Measurements from ENCODE around the gene PAQR4. TPM values are rescaled to one million over a fixed set of nuclear protein-coding genes. Genes with fewer than 3 reads are reported as not detected.
"Not testable (repeated sequence)": the region's sequence is repeated elsewhere in the genome, so short reads cannot be mapped to it uniquely, and the experiment has no call there.

PAQR4 gene
- polyA plus RNA-seq, 2 donors: 9.6 to 18.8 TPM

- no peak overlapping the region for H3K27ac ChIP-seq (ENCODE audit: low read depth in 2 of 2, low read length in 1 of 2)
- no peaks in the 10 kb centered on the region for H3K4me1 ChIP-seq (ENCODE audit: control insufficient read depth in 2 of 2, insufficient read depth in 2 of 2, low read length in 1 of 2)
- 58 to 62% methylated on average over 2 of the region's 2 CpGs for WGBS, 2 donors
- H3K9me3 ChIP-seq (ENCODE audit: control insufficient read depth in 2 of 2, insufficient read depth in 1 of 2, low read depth in 1 of 2, low read length in 1 of 2): no peaks in the 10 kb centered on the region
- no peak overlapping the region for H3K4me3 ChIP-seq (ENCODE audit: low read depth in 1 of 2, low read length in 2 of 2)
- H3K36me3 ChIP-seq (ENCODE audit: control insufficient read depth in 2 of 2, insufficient read depth in 2 of 2, low read length in 1 of 2): peaks cover 10 to 37% of the 10 kb centered on the region in 2 donors
- no peaks in the 10 kb centered on the region for H3K27me3 ChIP-seq (ENCODE audit: control insufficient read depth in 1 of 2, insufficient read depth in 2 of 2, low read length in 2 of 2)
These were observed 29.2 kb upstream of the PAQR4 start for GRCh38 chr16:2939968-2940367.

DNA sequence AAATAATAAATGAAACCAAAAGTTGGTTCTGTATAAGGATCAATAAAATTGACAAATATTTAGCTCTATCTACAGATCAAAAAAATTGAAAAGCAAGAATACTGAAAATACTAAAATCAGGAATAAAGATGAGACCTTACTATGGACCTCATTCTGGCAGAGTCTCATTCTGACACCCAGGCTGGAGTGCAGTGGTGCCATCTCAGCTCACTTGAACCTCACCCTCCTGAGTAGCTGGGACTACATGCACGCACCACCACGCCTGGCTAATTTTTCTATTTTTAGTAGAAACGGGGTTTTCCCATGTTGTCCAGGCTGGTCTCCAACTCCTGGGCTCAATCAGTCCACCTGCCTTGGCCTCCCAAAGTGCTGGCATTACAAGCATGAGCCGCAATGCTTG is 27.1 kb upstream of the PAQR4 start:
- Histone ChIP-seq H3K4me1 (ENCODE audit: control insufficient read depth in 2 of 2, insufficient read depth in 2 of 2, low read length in 1 of 2) (no peaks in the 10 kb centered on the region), H3K36me3 (ENCODE audit: control insufficient read depth in 2 of 2, insufficient read depth in 2 of 2, low read length in 1 of 2) (peaks cover 10 to 22% of the 10 kb centered on the region in 2 donors), H3K27ac (ENCODE audit: low read depth in 2 of 2, low read length in 1 of 2) (no peak overlapping the region), H3K27me3 (ENCODE audit: control insufficient read depth in 1 of 2, insufficient read depth in 2 of 2, low read length in 2 of 2) (no peaks in the 10 kb centered on the region), H3K4me3 (ENCODE audit: low read depth in 1 of 2, low read length in 2 of 2) (no peak overlapping the region), H3K9me3 (ENCODE audit: control insufficient read depth in 2 of 2, insufficient read depth in 1 of 2, low read depth in 1 of 2, low read length in 1 of 2) (no peaks in the 10 kb centered on the region)
- WGBS, 2 donors: 74 to 76% methylated on average over 4 of the region's 4 CpGs

GRCh38 chr16:2943716-2944115 is 25.4 kb upstream of the PAQR4 start:
- not testable (repeated sequence) for H3K27me3 ChIP-seq (ENCODE audit: control insufficient read depth in 1 of 2, insufficient read depth in 2 of 2, low read length in 2 of 2); H3K9me3 ChIP-seq (ENCODE audit: control insufficient read depth in 2 of 2, insufficient read depth in 1 of 2, low read depth in 1 of 2, low read length in 1 of 2); H3K27ac ChIP-seq (ENCODE audit: low read depth in 2 of 2, low read length in 1 of 2); H3K4me3 ChIP-seq (ENCODE audit: low read depth in 1 of 2, low read length in 2 of 2); H3K4me1 ChIP-seq (ENCODE audit: control insufficient read depth in 2 of 2, insufficient read depth in 2 of 2, low read length in 1 of 2)
- peaks cover 7 to 10% of the 10 kb centered on the region in 2 donors for H3K36me3 ChIP-seq (ENCODE audit: control insufficient read depth in 2 of 2, insufficient read depth in 2 of 2, low read length in 1 of 2)
- 87% methylated on average over 12 of the region's 12 CpGs for WGBS, 2 donors

- no peaks in the 10 kb centered on the region for H3K27me3 ChIP-seq (ENCODE audit: control insufficient read depth in 1 of 2, insufficient read depth in 2 of 2, low read length in 2 of 2)
- no peaks in the 10 kb centered on the region for H3K4me1 ChIP-seq (ENCODE audit: control insufficient read depth in 2 of 2, insufficient read depth in 2 of 2, low read length in 1 of 2)
- H3K4me3 ChIP-seq (ENCODE audit: low read depth in 1 of 2, low read length in 2 of 2): no peak overlapping the region
- peaks cover 0 to 15% of the 10 kb centered on the region in 2 donors for H3K36me3 ChIP-seq (ENCODE audit: control insufficient read depth in 2 of 2, insufficient read depth in 2 of 2, low read length in 1 of 2)
- 96 to 99% methylated on average over 4 of the region's 4 CpGs for WGBS, 2 donors
- no peak overlapping the region for H3K27ac ChIP-seq (ENCODE audit: low read depth in 2 of 2, low read length in 1 of 2)
- no peaks in the 10 kb centered on the region for H3K9me3 ChIP-seq (ENCODE audit: control insufficient read depth in 2 of 2, insufficient read depth in 1 of 2, low read depth in 1 of 2, low read length in 1 of 2)
These were observed 22.5 kb upstream of the PAQR4 start for GRCh38 chr16:2946649-2947048.

DNA sequence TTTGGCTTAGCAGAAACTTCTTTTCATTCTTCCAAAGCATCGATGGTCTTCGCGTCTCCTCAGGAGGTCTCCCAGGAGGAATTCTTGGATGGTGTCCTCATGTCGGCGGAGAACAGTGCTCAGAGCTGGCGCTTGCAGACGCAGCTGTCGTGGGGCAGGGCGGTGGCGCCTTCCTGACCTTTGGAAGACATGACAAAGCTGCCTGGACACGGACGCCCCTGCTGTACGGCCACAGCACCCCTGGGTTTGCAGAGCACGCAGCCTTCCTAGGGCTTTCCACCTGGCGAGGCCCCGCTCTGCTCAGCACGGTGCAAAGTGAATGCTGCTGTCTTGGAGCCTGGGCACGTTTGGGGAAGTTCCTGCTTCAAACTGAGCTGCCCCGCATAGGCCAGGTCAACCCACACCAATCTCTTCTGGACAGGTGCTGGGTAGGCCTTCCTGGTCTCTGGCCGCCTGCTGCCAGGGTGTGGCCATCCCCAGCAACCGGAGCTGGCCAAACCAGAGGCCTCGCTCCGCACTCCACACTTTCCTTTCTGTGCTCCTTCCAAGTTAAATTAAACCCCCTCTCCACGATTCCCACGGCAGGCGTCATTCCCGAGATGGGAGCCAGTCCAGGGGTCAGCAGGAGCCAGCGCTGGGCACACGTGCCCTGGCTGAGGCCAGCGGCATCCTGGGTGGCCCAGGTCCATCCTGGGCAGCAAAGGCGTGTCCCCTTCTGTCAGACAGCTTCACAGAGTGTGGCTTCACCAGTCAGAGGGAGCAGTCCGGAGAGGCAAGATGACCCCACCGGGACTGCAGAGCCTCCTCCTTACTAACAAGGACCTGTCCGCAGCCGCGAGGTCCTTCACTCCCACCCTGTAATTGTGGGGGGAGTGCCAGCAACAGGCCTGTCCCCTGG is 20.1 kb upstream of the PAQR4 start:
- no peaks in the 10 kb centered on the region for H3K9me3 ChIP-seq (ENCODE audit: control insufficient read depth in 2 of 2, insufficient read depth in 1 of 2, low read depth in 1 of 2, low read length in 1 of 2)
- peaks cover 0 to 3% of the 10 kb centered on the region in 2 donors for H3K4me1 ChIP-seq (ENCODE audit: control insufficient read depth in 2 of 2, insufficient read depth in 2 of 2, low read length in 1 of 2)
- peaks cover 0 to 7% of the 10 kb centered on the region in 2 donors for H3K36me3 ChIP-seq (ENCODE audit: control insufficient read depth in 2 of 2, insufficient read depth in 2 of 2, low read length in 1 of 2)
- 86 to 88% methylated on average over 36 of the region's 36 CpGs for WGBS, 2 donors
- no peak overlapping the region for H3K4me3 ChIP-seq (ENCODE audit: low read depth in 1 of 2, low read length in 2 of 2)
- no peaks in the 10 kb centered on the region for H3K27me3 ChIP-seq (ENCODE audit: control insufficient read depth in 1 of 2, insufficient read depth in 2 of 2, low read length in 2 of 2)
- no peak overlapping the region for H3K27ac ChIP-seq (ENCODE audit: low read depth in 2 of 2, low read length in 1 of 2)

- Histone ChIP-seq H3K27me3 (ENCODE audit: control insufficient read depth in 1 of 2, insufficient read depth in 2 of 2, low read length in 2 of 2) (no peaks in the 10 kb centered on the region), H3K4me1 (ENCODE audit: control insufficient read depth in 2 of 2, insufficient read depth in 2 of 2, low read length in 1 of 2) (peaks cover 0 to 3% of the 10 kb centered on the region in 2 donors), H3K27ac (ENCODE audit: low read depth in 2 of 2, low read length in 1 of 2) (no peak overlapping the region), H3K9me3 (ENCODE audit: control insufficient read depth in 2 of 2, insufficient read depth in 1 of 2, low read depth in 1 of 2, low read length in 1 of 2) (no peaks in the 10 kb centered on the region), H3K36me3 (ENCODE audit: control insufficient read depth in 2 of 2, insufficient read depth in 2 of 2, low read length in 1 of 2) (peaks cover 0 to 7% of the 10 kb centered on the region in 2 donors), H3K4me3 (ENCODE audit: low read depth in 1 of 2, low read length in 2 of 2) (no peak overlapping the region)
- 88 to 90% methylated on average over 19 of the region's 19 CpGs for WGBS, 2 donors
These were observed 19.3 kb upstream of the PAQR4 start for GRCh38 chr16:2949705-2950352.

DNA sequence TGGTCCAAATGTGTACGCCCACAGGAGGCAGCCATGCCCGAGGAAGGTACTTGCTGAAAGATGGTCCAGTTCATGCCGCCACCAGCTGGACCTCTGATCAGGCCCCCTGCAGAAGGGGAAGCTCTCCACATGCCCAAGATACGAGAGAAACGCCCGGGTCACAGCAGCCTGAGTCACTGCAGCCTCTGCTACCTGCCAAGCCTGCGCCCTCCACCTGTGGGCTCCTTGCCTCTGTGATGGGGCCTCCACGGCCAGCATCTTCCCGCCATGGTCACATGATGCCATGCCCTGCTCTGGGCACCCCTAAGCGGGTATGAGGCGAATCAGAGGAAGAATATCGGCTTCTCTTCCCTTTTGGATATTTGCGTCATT is 18.8 kb upstream of the PAQR4 start:
- Histone ChIP-seq H3K27ac (ENCODE audit: low read depth in 2 of 2, low read length in 1 of 2) (no peak overlapping the region), H3K27me3 (ENCODE audit: control insufficient read depth in 1 of 2, insufficient read depth in 2 of 2, low read length in 2 of 2) (no peaks in the 10 kb centered on the region), H3K9me3 (ENCODE audit: control insufficient read depth in 2 of 2, insufficient read depth in 1 of 2, low read depth in 1 of 2, low read length in 1 of 2) (no peaks in the 10 kb centered on the region), H3K36me3 (ENCODE audit: control insufficient read depth in 2 of 2, insufficient read depth in 2 of 2, low read length in 1 of 2) (peaks cover 0 to 7% of the 10 kb centered on the region in 2 donors), H3K4me3 (ENCODE audit: low read depth in 1 of 2, low read length in 2 of 2) (no peak overlapping the region), H3K4me1 (ENCODE audit: control insufficient read depth in 2 of 2, insufficient read depth in 2 of 2, low read length in 1 of 2) (peaks cover 0 to 3% of the 10 kb centered on the region in 2 donors)
- 92 to 96% methylated on average over 11 to 13 of the region's 13 CpGs for WGBS, 2 donors

GRCh38 chr16:2950773-2951172 is 18.4 kb upstream of the PAQR4 start:
- no peaks in the 10 kb centered on the region for H3K9me3 ChIP-seq (ENCODE audit: control insufficient read depth in 2 of 2, insufficient read depth in 1 of 2, low read depth in 1 of 2, low read length in 1 of 2)
- no peak overlapping the region for H3K27ac ChIP-seq (ENCODE audit: low read depth in 2 of 2, low read length in 1 of 2)
- WGBS, 2 donors: 87 to 88% methylated on average over 16 of the region's 16 CpGs
- H3K36me3 ChIP-seq (ENCODE audit: control insufficient read depth in 2 of 2, insufficient read depth in 2 of 2, low read length in 1 of 2): peaks cover 0 to 7% of the 10 kb centered on the region in 2 donors
- H3K27me3 ChIP-seq (ENCODE audit: control insufficient read depth in 1 of 2, insufficient read depth in 2 of 2, low read length in 2 of 2): no peaks in the 10 kb centered on the region
- H3K4me1 ChIP-seq (ENCODE audit: control insufficient read depth in 2 of 2, insufficient read depth in 2 of 2, low read length in 1 of 2): peaks cover 0 to 3% of the 10 kb centered on the region in 2 donors
- H3K4me3 ChIP-seq (ENCODE audit: low read depth in 1 of 2, low read length in 2 of 2): no peak overlapping the region

DNA sequence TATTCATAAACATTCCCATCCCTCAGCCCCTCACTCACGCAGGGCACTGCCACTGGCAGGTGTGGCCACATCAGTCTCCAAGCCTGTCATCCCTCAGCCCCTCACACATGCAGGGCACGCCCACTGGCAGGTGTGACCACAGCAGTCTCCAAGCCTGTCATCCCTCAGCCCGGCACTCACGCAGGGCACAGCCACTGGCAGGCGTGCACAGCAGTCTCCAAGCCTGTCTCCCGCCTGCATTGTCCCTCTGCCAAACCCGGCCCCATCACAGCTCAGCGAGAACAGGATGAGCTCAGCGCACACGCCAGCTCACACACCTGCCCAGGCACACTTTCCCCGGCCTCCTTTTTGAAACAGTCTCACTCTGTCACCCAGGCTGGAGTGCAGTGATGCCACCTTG is 16.5 kb upstream of the PAQR4 start:
- Histone ChIP-seq H3K27me3 (ENCODE audit: control insufficient read depth in 1 of 2, insufficient read depth in 2 of 2, low read length in 2 of 2) (no peaks in the 10 kb centered on the region), H3K9me3 (ENCODE audit: control insufficient read depth in 2 of 2, insufficient read depth in 1 of 2, low read depth in 1 of 2, low read length in 1 of 2) (no peaks in the 10 kb centered on the region), H3K4me1 (ENCODE audit: control insufficient read depth in 2 of 2, insufficient read depth in 2 of 2, low read length in 1 of 2) (peaks cover 0 to 3% of the 10 kb centered on the region in 2 donors), H3K27ac (ENCODE audit: low read depth in 2 of 2, low read length in 1 of 2) (no peak overlapping the region), H3K4me3 (ENCODE audit: low read depth in 1 of 2, low read length in 2 of 2) (no peak overlapping the region), H3K36me3 (ENCODE audit: control insufficient read depth in 2 of 2, insufficient read depth in 2 of 2, low read length in 1 of 2) (peaks cover 0 to 7% of the 10 kb centered on the region in 2 donors)
- 36 to 45% methylated on average over 11 of the region's 11 CpGs for WGBS, 2 donors

All from esophagus (tissue), 2 donors.